A673 (cell line): ENCODE measurements around the gene SUSD6.

ENCODE experiments used
- CTCF ChIP-seq: fragments of 300-800, 200-600 bp; sonication (generic); conservative IDR thresholded peaks from 2 replicates; pipeline ENCODE4 v1.5.1; 2017; ENCODE audit warnings: low read depth, mild to moderate bottlenecking, antibody characterized with exemption, low read length, moderate library complexity, mixed read lengths
- EZH2 ChIP-seq: fragments of 200-600 bp; sonication (generic); IDR thresholded peaks from 2 replicates; pipeline ENCODE4 v1.6.1; 2017; ENCODE audit warnings: borderline replicate concordance, low read depth, mild to moderate bottlenecking, mixed read lengths, antibody characterized with exemption, low read length; ENCODE audit not compliant: poor library complexity, severe bottlenecking

DNA sequence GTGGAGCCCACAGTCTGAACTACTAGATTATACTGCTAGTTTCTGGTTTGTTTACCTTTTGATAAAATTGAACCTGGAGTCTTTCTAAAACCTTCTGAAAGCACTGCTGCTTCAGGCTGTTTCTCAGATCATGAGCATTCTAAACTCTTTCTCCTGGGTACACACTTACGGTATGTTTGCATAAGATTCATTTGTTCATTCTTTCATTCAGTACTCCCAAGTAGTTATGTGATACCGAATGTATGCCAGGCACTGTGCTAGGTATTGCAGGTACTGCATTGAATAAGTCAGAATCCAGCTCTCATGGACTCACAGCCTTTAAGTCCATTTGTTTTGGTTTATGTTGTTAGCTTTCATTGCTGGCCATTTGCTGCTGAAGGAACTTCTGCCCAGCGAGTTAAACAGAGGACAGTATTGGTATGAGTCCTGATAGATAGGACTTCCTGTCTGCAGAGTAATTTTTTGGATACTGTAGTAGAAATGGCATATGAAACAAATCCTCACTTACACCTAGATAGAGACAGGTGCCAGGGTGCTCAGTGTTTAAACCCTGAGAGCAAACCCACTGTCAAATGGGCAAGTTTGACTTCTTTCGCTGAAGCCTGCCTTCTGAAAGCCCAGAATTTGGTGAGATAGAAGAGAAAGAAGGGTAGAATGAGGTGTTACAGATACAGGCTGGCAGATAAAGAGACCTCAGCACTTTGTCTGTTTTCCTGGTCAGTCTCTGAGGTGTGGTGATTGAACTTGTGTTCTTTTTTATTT, 2.1 kb downstream of the SUSD6 start:
- TF ChIP-seq CTCF (no peak), EZH2 (no peak)
